NT2/D1 (cell line): ENCODE results near the gene HOXA11.

ENCODE experiments used
- SUZ12 ChIP-seq: IDR thresholded peaks from 2 replicates; pipeline ENCODE4 v1.6.1; 2011; ENCODE audit not compliant: insufficient read length, insufficient read depth; ENCODE audit errors: extremely low read depth
- YY1 ChIP-seq: IDR thresholded peaks from 2 replicates; pipeline ENCODE4 v1.6.1; 2011; ENCODE audit not compliant: insufficient read length, insufficient read depth
- ZNF274 ChIP-seq: IDR thresholded peaks from 2 replicates; pipeline ENCODE4 v1.6.1; 2011; ENCODE audit warnings: mild to moderate bottlenecking, low read depth, low read length

DNA sequence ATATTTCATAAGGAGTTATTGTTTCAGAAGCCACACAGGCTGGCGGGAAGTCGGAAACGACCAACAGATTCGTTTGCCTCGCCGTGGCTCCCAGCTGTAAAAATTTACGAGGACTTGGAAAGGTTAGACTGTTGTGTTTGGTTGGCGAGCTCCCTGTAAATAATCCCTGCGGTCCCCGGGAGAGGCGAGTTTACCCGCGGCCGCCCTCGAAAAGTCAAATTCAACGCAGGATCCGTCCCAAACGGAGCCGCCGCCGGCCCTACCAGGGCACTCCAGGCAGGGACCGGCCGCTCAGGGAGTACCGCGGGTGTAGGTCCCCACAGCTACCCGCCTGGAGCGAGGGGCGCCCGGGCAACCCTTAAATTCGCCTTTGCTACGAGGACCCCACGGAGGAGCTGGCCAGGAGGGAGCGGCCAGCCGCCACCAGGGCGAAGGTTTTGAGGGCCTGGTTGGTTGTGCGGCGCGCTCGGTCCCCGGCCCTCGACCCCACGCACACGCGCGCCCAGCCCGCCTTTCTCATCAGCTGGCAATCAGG, 19.0 kb downstream of the HOXA11 start:
- TF ChIP-seq YY1: no peak
- no peak for TF ChIP-seq ZNF274
- TF ChIP-seq SUZ12: peak; percentile 100
